ENCODE measurements around the gene CMSS1.

DNA sequence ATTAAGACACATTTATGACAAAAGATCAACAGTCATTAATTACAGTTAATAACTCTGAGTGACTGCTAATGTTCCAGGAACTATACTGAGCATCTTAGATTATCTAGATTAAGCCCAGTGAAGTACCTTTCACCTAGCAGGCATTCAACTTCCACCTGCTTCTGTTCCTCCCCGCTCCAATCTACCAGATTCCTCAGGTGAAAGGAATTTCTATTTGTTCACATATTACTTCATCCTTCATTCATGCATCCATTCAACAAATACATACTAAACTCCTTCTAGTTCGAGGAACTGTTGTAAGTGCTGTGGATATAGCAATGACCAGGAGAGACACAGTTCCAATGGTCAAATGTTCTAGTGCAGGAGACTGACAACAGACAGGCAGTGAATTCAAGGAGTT is 157.3 kb downstream of the CMSS1 start:
- TF ChIP-seq, protein P1, sequence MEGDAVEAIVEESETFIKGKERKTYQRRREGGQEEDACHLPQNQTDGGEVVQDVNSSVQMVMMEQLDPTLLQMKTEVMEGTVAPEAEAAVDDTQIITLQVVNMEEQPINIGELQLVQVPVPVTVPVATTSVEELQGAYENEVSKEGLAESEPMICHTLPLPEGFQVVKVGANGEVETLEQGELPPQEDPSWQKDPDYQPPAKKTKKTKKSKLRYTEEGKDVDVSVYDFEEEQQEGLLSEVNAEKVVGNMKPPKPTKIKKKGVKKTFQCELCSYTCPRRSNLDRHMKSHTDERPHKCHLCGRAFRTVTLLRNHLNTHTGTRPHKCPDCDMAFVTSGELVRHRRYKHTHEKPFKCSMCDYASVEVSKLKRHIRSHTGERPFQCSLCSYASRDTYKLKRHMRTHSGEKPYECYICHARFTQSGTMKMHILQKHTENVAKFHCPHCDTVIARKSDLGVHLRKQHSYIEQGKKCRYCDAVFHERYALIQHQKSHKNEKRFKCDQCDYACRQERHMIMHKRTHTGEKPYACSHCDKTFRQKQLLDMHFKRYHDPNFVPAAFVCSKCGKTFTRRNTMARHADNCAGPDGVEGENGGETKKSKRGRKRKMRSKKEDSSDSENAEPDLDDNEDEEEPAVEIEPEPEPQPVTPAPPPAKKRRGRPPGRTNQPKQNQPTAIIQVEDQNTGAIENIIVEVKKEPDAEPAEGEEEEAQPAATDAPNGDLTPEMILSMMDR (conservative IDR thresholded peaks at IDR 0.05; ENCODE audit: low read length), result no peak
- TF ChIP-seq EZH2phosphoT487 (IDR thresholded peaks at IDR 0.05; ENCODE audit: borderline replicate concordance), result no peak

Measured in Loucy (cell line).